Neural cell (in vitro differentiated cells): ENCODE data around the gene NCKAP5L. TPM values are rescaled to one million over a fixed set of nuclear protein-coding genes. Genes with fewer than 3 reads are reported as not detected.

Source experiments
- H2AFZ ChIP-seq: fragments of 200-600, 300-800 bp; sonication (generic), shearing (Covaris generic); 2 replicates; pipeline ENCODE4 v1.6.0; 2014; ENCODE audit warnings: low read depth, mild to moderate bottlenecking, antibody characterized with exemption, low read length, moderate library complexity
- H3F3A ChIP-seq: fragments of 200-600 bp; shearing (Covaris generic); 2 replicates; pipeline ENCODE4 v1.6.1; 2016; ENCODE audit warnings: mild to moderate bottlenecking, moderate library complexity, mixed read lengths, antibody characterized with exemption, low read length; ENCODE audit not compliant: insufficient read depth, poor library complexity, severe bottlenecking
- H3K27ac ChIP-seq: fragments of 200-600, 300-800 bp; sonication (generic), shearing (Covaris generic); 2 replicates; pipeline ENCODE4 v1.5.1; 2014; ENCODE audit warnings: mild to moderate bottlenecking, low read length, moderate library complexity
- H3K27me3 ChIP-seq: fragments of 300-800, 200-600 bp; sonication (generic), shearing (Covaris generic); 2 replicates; pipeline ENCODE4 v1.6.0; 2014; ENCODE audit warnings: mild to moderate bottlenecking, low read depth, low read length, moderate library complexity; ENCODE audit not compliant: insufficient read depth
- H3K36me3 ChIP-seq: fragments of 300-800, 200-600 bp; sonication (generic), shearing (Covaris generic); 2 replicates; pipeline ENCODE4 v1.5.1; 2014; ENCODE audit warnings: mild to moderate bottlenecking, antibody characterized with exemption, low read length, moderate library complexity; ENCODE audit not compliant: insufficient read depth
- H3K4me2 ChIP-seq: fragments of 300-800, 200-600 bp; sonication (generic), shearing (Covaris generic); 2 replicates; pipeline ENCODE4 v1.6.0; 2014; ENCODE audit warnings: mild to moderate bottlenecking, low read length
- H3K4me3 ChIP-seq: fragments of 300-800, 200-600 bp; sonication (generic), shearing (Covaris generic); 2 replicates; pipeline ENCODE4 v1.5.1; 2014; ENCODE audit warnings: mild to moderate bottlenecking, low read length, moderate library complexity
- H3K79me2 ChIP-seq: fragments of 200-600 bp; shearing (Covaris generic); replicated peaks from 2 replicates; pipeline ENCODE4 v1.6.0; 2014; ENCODE audit warnings: mild to moderate bottlenecking, low read length, moderate library complexity; ENCODE audit not compliant: insufficient read depth
- H3K9ac ChIP-seq: fragments of 300-800, 200-600 bp; sonication (generic), shearing (Covaris generic); 2 replicates; pipeline ENCODE4 v1.6.1; 2016; ENCODE audit warnings: mild to moderate bottlenecking, low read length, mixed read lengths
- H3K9me2 ChIP-seq: fragments of 200-600 bp; shearing (Covaris generic); 2 replicates; pipeline ENCODE4 v1.6.1; 2016; ENCODE audit warnings: mild to moderate bottlenecking, low read length, mixed read lengths; ENCODE audit not compliant: insufficient read depth
- H3K9me3 ChIP-seq: fragments of 200-600, 300-800 bp; sonication (generic), shearing (Covaris generic); 2 replicates; pipeline ENCODE4 v1.6.1; 2016; ENCODE audit warnings: mild to moderate bottlenecking, mixed run types, low read length, moderate library complexity, mixed read lengths
- H4K20me1 ChIP-seq: fragments of 200-600 bp; shearing (Covaris generic); 2 replicates; pipeline ENCODE4 v1.6.1; 2016; ENCODE audit warnings: mild to moderate bottlenecking, mixed run types; ENCODE audit not compliant: insufficient read depth
- EP300 ChIP-seq: fragments of 450-650 bp; conservative IDR thresholded peaks from 2 replicates; pipeline ENCODE4 v1.6.1; 2014; ENCODE audit warnings: antibody characterized with exemption, mild to moderate bottlenecking, moderate library complexity; ENCODE audit not compliant: poor library complexity, severe bottlenecking
- EZH2 ChIP-seq: fragments of 200-600, 300-800 bp; shearing (Covaris generic), sonication (generic); IDR thresholded peaks from 2 replicates; pipeline ENCODE4 v1.6.1; 2014; ENCODE audit warnings: antibody characterized with exemption, low read length, borderline replicate concordance, mild to moderate bottlenecking; ENCODE audit not compliant: insufficient read depth, poor library complexity, severe bottlenecking
- MXI1 ChIP-seq: fragments of 450-650 bp; conservative IDR thresholded peaks from 2 replicates; pipeline ENCODE4 v1.6.1; 2014; ENCODE audit warnings: antibody characterized with exemption, mild to moderate bottlenecking; ENCODE audit not compliant: poor library complexity, severe bottlenecking
- POLR2AphosphoS5 ChIP-seq: IDR thresholded peaks from 2 replicates; pipeline ENCODE4 v1.6.1; 2012
- RAD21 ChIP-seq: fragments of 450-650 bp; conservative IDR thresholded peaks from 2 replicates; pipeline ENCODE4 v1.6.1; 2014; ENCODE audit warnings: antibody characterized with exemption, mild to moderate bottlenecking, moderate library complexity
- REST ChIP-seq: IDR thresholded peaks from 2 replicates; pipeline ENCODE4 v1.6.1; 2012; ENCODE audit warnings: borderline replicate concordance
- SMC3 ChIP-seq: fragments of 450-650 bp; conservative IDR thresholded peaks from 2 replicates; pipeline ENCODE4 v1.6.1; 2014; ENCODE audit warnings: antibody characterized with exemption, mild to moderate bottlenecking, moderate library complexity; ENCODE audit not compliant: poor library complexity
- TAF1 ChIP-seq: IDR thresholded peaks from 2 replicates; pipeline ENCODE4 v1.6.1; 2012; ENCODE audit warnings: low read depth
- polyA plus RNA-seq: library from polyadenylated mRNA; depleted of rRNA; stranded (reverse); fragments of >200 nt; gene quantifications from 2 replicates; pipeline ENCODE4 v1.2.3, GENCODE V29; 2014

The NCKAP5L gene
- polyA plus RNA-seq, 1 donor from 2014 or later: 6.2 TPM

- no peak for TF ChIP-seq RAD21
Measured at GRCh38 chr12:49843876-49844437, 15.7 kb upstream of the NCKAP5L start (continued).

GRCh38 chr12:49843411-49843810, 15.2 kb upstream of the NCKAP5L start:
- Histone ChIP-seq H4K20me1 (no peaks in the 10 kb centered on the region), H3K9me3 (no peaks in the 10 kb centered on the region), H3K27me3 (no peaks in the 10 kb centered on the region), H3F3A (no peaks in the 10 kb centered on the region), H3K4me2 (peak overlapping the region; percentile 73), H3K79me2 (peaks cover 5% of the 10 kb centered on the region), H3K9ac (peak overlapping the region; percentile 83), H2AFZ (peak overlapping the region; percentile 96), H3K27ac (peak overlapping the region; percentile 85), H3K4me3 (peak overlapping the region; percentile 96), H3K36me3 (no peaks in the 10 kb centered on the region), H3K9me2 (no peaks in the 10 kb centered on the region)
- TF ChIP-seq TAF1: no peak
- no peak for TF ChIP-seq RAD21

GRCh38 chr12:49842519-49843352, 14.5 kb upstream of the NCKAP5L start, which contains the start of gene BCDIN3D:
BCDIN3D (minus strand) TSS chr12:49843106; CDS start chr12:49843087, 19 bp downstream.
- Histone ChIP-seq H3K4me3 (peak within 1 kb of the TSS; percentile 96), H4K20me1 (no peaks in the 10 kb centered on the region), H3K27ac (peak within 1 kb of the TSS; percentile 85), H3K9me3 (no peaks in the 10 kb centered on the region), H2AFZ (peak within 1 kb of the TSS; percentile 96), H3K9me2 (no peaks in the 10 kb centered on the region), H3K79me2 (peaks cover 5% of the 10 kb centered on the region), H3K4me2 (peak within 1 kb of the TSS; percentile 98), H3K27me3 (no peaks in the 10 kb centered on the region), H3F3A (no peaks in the 10 kb centered on the region), H3K9ac (peak within 1 kb of the TSS; percentile 83), H3K36me3 (no peaks in the 10 kb centered on the region)
- TF ChIP-seq TAF1 (peak; percentile 49), RAD21 (no peak), EP300 (no peak), SMC3 (no peak), REST (no peak), MXI1 (peak; percentile 84), EZH2 (no peak), POLR2AphosphoS5 (peak; percentile 97)
